PC-9 (cell line): ENCODE measurements around the gene RFPL4A.

ENCODE experiments used
- EZH2 ChIP-seq: fragments of 200-600 bp; sonication (generic); IDR thresholded peaks from 2 replicates; pipeline ENCODE4 v1.8.0; 2017; ENCODE audit warnings: antibody characterized with exemption, low read depth
- TF ChIP-seq, protein P1 (sequence below): fragments of 200-600 bp; sonication (generic); conservative IDR thresholded peaks from 2 replicates; pipeline ENCODE4 v1.6.1; 2017; ENCODE audit warnings: mixed run types, antibody characterized with exemption, mild to moderate bottlenecking, moderate library complexity

DNA sequence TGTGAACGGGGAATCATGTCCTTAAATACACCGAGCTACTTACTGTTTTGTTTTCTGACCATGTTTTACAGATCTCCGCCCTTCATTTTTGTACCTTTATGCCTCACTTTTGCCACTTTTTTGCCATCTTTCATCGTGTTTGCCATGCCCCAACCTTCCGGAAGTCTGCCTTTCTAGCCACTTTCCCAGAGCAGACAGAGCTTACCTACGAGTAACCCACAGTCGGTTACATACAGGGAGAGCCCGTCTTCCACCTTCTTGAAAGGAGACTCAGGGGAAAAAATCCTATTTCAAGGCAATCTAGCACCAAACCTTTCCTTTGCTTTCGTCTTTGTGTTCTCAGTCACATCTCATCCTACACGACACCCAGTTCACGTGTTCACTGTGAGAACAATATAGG, 36.1 kb downstream of the RFPL4A start:
- TF ChIP-seq, protein P1, sequence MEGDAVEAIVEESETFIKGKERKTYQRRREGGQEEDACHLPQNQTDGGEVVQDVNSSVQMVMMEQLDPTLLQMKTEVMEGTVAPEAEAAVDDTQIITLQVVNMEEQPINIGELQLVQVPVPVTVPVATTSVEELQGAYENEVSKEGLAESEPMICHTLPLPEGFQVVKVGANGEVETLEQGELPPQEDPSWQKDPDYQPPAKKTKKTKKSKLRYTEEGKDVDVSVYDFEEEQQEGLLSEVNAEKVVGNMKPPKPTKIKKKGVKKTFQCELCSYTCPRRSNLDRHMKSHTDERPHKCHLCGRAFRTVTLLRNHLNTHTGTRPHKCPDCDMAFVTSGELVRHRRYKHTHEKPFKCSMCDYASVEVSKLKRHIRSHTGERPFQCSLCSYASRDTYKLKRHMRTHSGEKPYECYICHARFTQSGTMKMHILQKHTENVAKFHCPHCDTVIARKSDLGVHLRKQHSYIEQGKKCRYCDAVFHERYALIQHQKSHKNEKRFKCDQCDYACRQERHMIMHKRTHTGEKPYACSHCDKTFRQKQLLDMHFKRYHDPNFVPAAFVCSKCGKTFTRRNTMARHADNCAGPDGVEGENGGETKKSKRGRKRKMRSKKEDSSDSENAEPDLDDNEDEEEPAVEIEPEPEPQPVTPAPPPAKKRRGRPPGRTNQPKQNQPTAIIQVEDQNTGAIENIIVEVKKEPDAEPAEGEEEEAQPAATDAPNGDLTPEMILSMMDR: no peak
- no peak for TF ChIP-seq EZH2
